Measurements from ENCODE around the gene SVOPL. TPM values are rescaled to one million over a fixed set of nuclear protein-coding genes. Genes with fewer than 3 reads are reported as not detected.
"Not testable (repeated sequence)": the region's sequence is repeated elsewhere in the genome, so short reads cannot be mapped to it uniquely, and the experiment has no call there.

SVOPL gene
- polyA plus RNA-seq, 2 donors = 0.10 to 0.13 TPM

GRCh38 chr7:138735399-138735798 is 34.2 kb upstream of the SVOPL start:
- Histone ChIP-seq H3K4me1 (ENCODE audit: control insufficient read depth in 2 of 2, insufficient read depth in 2 of 2, low read length in 1 of 2) (no peaks in the 10 kb centered on the region), H3K36me3 (ENCODE audit: control insufficient read depth in 2 of 2, insufficient read depth in 2 of 2, low read length in 1 of 2) (no peaks in the 10 kb centered on the region), H3K9me3 (ENCODE audit: control insufficient read depth in 2 of 2, insufficient read depth in 1 of 2, low read depth in 1 of 2, low read length in 1 of 2) (no peaks in the 10 kb centered on the region), H3K27ac (ENCODE audit: low read depth in 2 of 2, low read length in 1 of 2) (no peak overlapping the region), H3K27me3 (ENCODE audit: control insufficient read depth in 1 of 2, insufficient read depth in 2 of 2, low read length in 2 of 2) (no peaks in the 10 kb centered on the region), H3K4me3 (ENCODE audit: low read depth in 1 of 2, low read length in 2 of 2) (no peak overlapping the region)
- 66 to 67% methylated on average over 6 of the region's 6 CpGs for WGBS, 2 donors

GRCh38 chr7:138731733-138732132 is 30.6 kb upstream of the SVOPL start:
- H3K4me3 ChIP-seq (ENCODE audit: low read depth in 1 of 2, low read length in 2 of 2); H3K27me3 ChIP-seq (ENCODE audit: control insufficient read depth in 1 of 2, insufficient read depth in 2 of 2, low read length in 2 of 2); H3K27ac ChIP-seq (ENCODE audit: low read depth in 2 of 2, low read length in 1 of 2); H3K4me1 ChIP-seq (ENCODE audit: control insufficient read depth in 2 of 2, insufficient read depth in 2 of 2, low read length in 1 of 2); H3K36me3 ChIP-seq (ENCODE audit: control insufficient read depth in 2 of 2, insufficient read depth in 2 of 2, low read length in 1 of 2); H3K9me3 ChIP-seq (ENCODE audit: control insufficient read depth in 2 of 2, insufficient read depth in 1 of 2, low read depth in 1 of 2, low read length in 1 of 2): not testable (repeated sequence)
- WGBS, 2 donors = 92 to 94% methylated on average over 5 of the region's 5 CpGs

- 89 to 92% methylated on average over 9 of the region's 9 CpGs for WGBS, 2 donors
These were observed 28.3 kb upstream of the SVOPL start for GRCh38 chr7:138729444-138729843.

GRCh38 chr7:138727336-138728099 is 26.4 kb upstream of the SVOPL start:
- no peaks in the 10 kb centered on the region for H3K4me1 ChIP-seq (ENCODE audit: control insufficient read depth in 2 of 2, insufficient read depth in 2 of 2, low read length in 1 of 2)
- no peak overlapping the region for H3K4me3 ChIP-seq (ENCODE audit: low read depth in 1 of 2, low read length in 2 of 2)
- no peaks in the 10 kb centered on the region for H3K36me3 ChIP-seq (ENCODE audit: control insufficient read depth in 2 of 2, insufficient read depth in 2 of 2, low read length in 1 of 2)
- H3K9me3 ChIP-seq (ENCODE audit: control insufficient read depth in 2 of 2, insufficient read depth in 1 of 2, low read depth in 1 of 2, low read length in 1 of 2) = no peaks in the 10 kb centered on the region
- 45 to 58% methylated on average over 10 of the region's 10 CpGs for WGBS, 2 donors
- H3K27ac ChIP-seq (ENCODE audit: low read depth in 2 of 2, low read length in 1 of 2) = peak overlapping the region in 1 of 2 donors; percentile 74
- no peaks in the 10 kb centered on the region for H3K27me3 ChIP-seq (ENCODE audit: control insufficient read depth in 1 of 2, insufficient read depth in 2 of 2, low read length in 2 of 2)

More at GRCh38 chr7:138729444-138729843, 28.3 kb upstream of the SVOPL start:
- Histone ChIP-seq H3K36me3 (ENCODE audit: control insufficient read depth in 2 of 2, insufficient read depth in 2 of 2, low read length in 1 of 2) (no peaks in the 10 kb centered on the region), H3K9me3 (ENCODE audit: control insufficient read depth in 2 of 2, insufficient read depth in 1 of 2, low read depth in 1 of 2, low read length in 1 of 2) (no peaks in the 10 kb centered on the region), H3K27ac (ENCODE audit: low read depth in 2 of 2, low read length in 1 of 2) (no peak overlapping the region), H3K4me3 (ENCODE audit: low read depth in 1 of 2, low read length in 2 of 2) (no peak overlapping the region), H3K4me1 (ENCODE audit: control insufficient read depth in 2 of 2, insufficient read depth in 2 of 2, low read length in 1 of 2) (no peaks in the 10 kb centered on the region), H3K27me3 (ENCODE audit: control insufficient read depth in 1 of 2, insufficient read depth in 2 of 2, low read length in 2 of 2) (no peaks in the 10 kb centered on the region)

- no peaks in the 10 kb centered on the region for H3K36me3 ChIP-seq (ENCODE audit: control insufficient read depth in 2 of 2, insufficient read depth in 2 of 2, low read length in 1 of 2)
- 81 to 83% methylated on average over 9 of the region's 9 CpGs for WGBS, 2 donors
- H3K27ac ChIP-seq (ENCODE audit: low read depth in 2 of 2, low read length in 1 of 2) = no peak overlapping the region
- H3K4me1 ChIP-seq (ENCODE audit: control insufficient read depth in 2 of 2, insufficient read depth in 2 of 2, low read length in 1 of 2) = peaks cover 0 to 3% of the 10 kb centered on the region in 2 donors
- H3K4me3 ChIP-seq (ENCODE audit: low read depth in 1 of 2, low read length in 2 of 2) = no peak overlapping the region
- H3K9me3 ChIP-seq (ENCODE audit: control insufficient read depth in 2 of 2, insufficient read depth in 1 of 2, low read depth in 1 of 2, low read length in 1 of 2) = no peaks in the 10 kb centered on the region
- H3K27me3 ChIP-seq (ENCODE audit: control insufficient read depth in 1 of 2, insufficient read depth in 2 of 2, low read length in 2 of 2) = no peaks in the 10 kb centered on the region
These were observed 25.1 kb upstream of the SVOPL start for GRCh38 chr7:138726288-138726687.

GRCh38 chr7:138720286-138720685 is 19.1 kb upstream of the SVOPL start:
- 58 to 68% methylated on average over 4 of the region's 4 CpGs for WGBS, 2 donors
- H3K27ac ChIP-seq (ENCODE audit: low read depth in 2 of 2, low read length in 1 of 2) = no peak overlapping the region
- H3K4me1 ChIP-seq (ENCODE audit: control insufficient read depth in 2 of 2, insufficient read depth in 2 of 2, low read length in 1 of 2) = peaks cover 0 to 3% of the 10 kb centered on the region in 2 donors
- no peaks in the 10 kb centered on the region for H3K9me3 ChIP-seq (ENCODE audit: control insufficient read depth in 2 of 2, insufficient read depth in 1 of 2, low read depth in 1 of 2, low read length in 1 of 2)
- no peaks in the 10 kb centered on the region for H3K27me3 ChIP-seq (ENCODE audit: control insufficient read depth in 1 of 2, insufficient read depth in 2 of 2, low read length in 2 of 2)
- H3K4me3 ChIP-seq (ENCODE audit: low read depth in 1 of 2, low read length in 2 of 2) = no peak overlapping the region
- no peaks in the 10 kb centered on the region for H3K36me3 ChIP-seq (ENCODE audit: control insufficient read depth in 2 of 2, insufficient read depth in 2 of 2, low read length in 1 of 2)

- no peaks in the 10 kb centered on the region for H3K9me3 ChIP-seq (ENCODE audit: control insufficient read depth in 2 of 2, insufficient read depth in 1 of 2, low read depth in 1 of 2, low read length in 1 of 2)
- H3K27ac ChIP-seq (ENCODE audit: low read depth in 2 of 2, low read length in 1 of 2) = no peak overlapping the region
- H3K4me1 ChIP-seq (ENCODE audit: control insufficient read depth in 2 of 2, insufficient read depth in 2 of 2, low read length in 1 of 2) = peaks cover 0 to 3% of the 10 kb centered on the region in 2 donors
- no peaks in the 10 kb centered on the region for H3K36me3 ChIP-seq (ENCODE audit: control insufficient read depth in 2 of 2, insufficient read depth in 2 of 2, low read length in 1 of 2)
- no peak overlapping the region for H3K4me3 ChIP-seq (ENCODE audit: low read depth in 1 of 2, low read length in 2 of 2)
- 94 to 96% methylated on average over 7 of the region's 7 CpGs for WGBS, 2 donors
- no peaks in the 10 kb centered on the region for H3K27me3 ChIP-seq (ENCODE audit: control insufficient read depth in 1 of 2, insufficient read depth in 2 of 2, low read length in 2 of 2)
These were observed 15.7 kb upstream of the SVOPL start for GRCh38 chr7:138716889-138717288.

GRCh38 chr7:138713191-138713590 is 12.0 kb upstream of the SVOPL start:
- no peaks in the 10 kb centered on the region for H3K36me3 ChIP-seq (ENCODE audit: control insufficient read depth in 2 of 2, insufficient read depth in 2 of 2, low read length in 1 of 2)
- no peaks in the 10 kb centered on the region for H3K9me3 ChIP-seq (ENCODE audit: control insufficient read depth in 2 of 2, insufficient read depth in 1 of 2, low read depth in 1 of 2, low read length in 1 of 2)
- WGBS, 2 donors = 76 to 85% methylated on average over 5 to 7 of the region's 7 CpGs
- H3K4me1 ChIP-seq (ENCODE audit: control insufficient read depth in 2 of 2, insufficient read depth in 2 of 2, low read length in 1 of 2) = no peaks in the 10 kb centered on the region
- H3K4me3 ChIP-seq (ENCODE audit: low read depth in 1 of 2, low read length in 2 of 2) = no peak overlapping the region
- H3K27ac ChIP-seq (ENCODE audit: low read depth in 2 of 2, low read length in 1 of 2) = no peak overlapping the region
- no peaks in the 10 kb centered on the region for H3K27me3 ChIP-seq (ENCODE audit: control insufficient read depth in 1 of 2, insufficient read depth in 2 of 2, low read length in 2 of 2)

- no peaks in the 10 kb centered on the region for H3K36me3 ChIP-seq (ENCODE audit: control insufficient read depth in 2 of 2, insufficient read depth in 2 of 2, low read length in 1 of 2)
- no peaks in the 10 kb centered on the region for H3K27me3 ChIP-seq (ENCODE audit: control insufficient read depth in 1 of 2, insufficient read depth in 2 of 2, low read length in 2 of 2)
- no peak overlapping the region for H3K4me3 ChIP-seq (ENCODE audit: low read depth in 1 of 2, low read length in 2 of 2)
- 94% methylated on average over 9 of the region's 9 CpGs for WGBS, 2 donors
- no peaks in the 10 kb centered on the region for H3K9me3 ChIP-seq (ENCODE audit: control insufficient read depth in 2 of 2, insufficient read depth in 1 of 2, low read depth in 1 of 2, low read length in 1 of 2)
- no peaks in the 10 kb centered on the region for H3K4me1 ChIP-seq (ENCODE audit: control insufficient read depth in 2 of 2, insufficient read depth in 2 of 2, low read length in 1 of 2)
- H3K27ac ChIP-seq (ENCODE audit: low read depth in 2 of 2, low read length in 1 of 2) = no peak overlapping the region
These were observed 11.5 kb upstream of the SVOPL start for GRCh38 chr7:138712652-138713051.
